K562 (cell line): ENCODE data around the gene RUSC1. TPM values are rescaled to one million over a fixed set of nuclear protein-coding genes. Genes with fewer than 3 reads are reported as not detected.

Source experiments
- CTBP1 ChIP-seq: fragments of 450-650 bp; IDR thresholded peaks from 2 replicates; pipeline ENCODE4 v1.6.1; 2016; ENCODE audit warnings: borderline replicate concordance
- ETV1 ChIP-seq: fragments of 450-650 bp; conservative IDR thresholded peaks from 2 replicates; pipeline ENCODE4 v1.6.1; 2016; ENCODE audit warnings: missing genetic modification characterization, control low read depth, low read depth, missing compliant biosample characterization
- FIP1L1 ChIP-seq: fragments of 200-400 bp; formaldehyde crosslinking; IDR thresholded peaks from 2 replicates; pipeline ENCODE4 v1.6.1; 2018; ENCODE audit warnings: mild to moderate bottlenecking, low read depth, low read length; ENCODE audit not compliant: poor library complexity, severe bottlenecking
- KAT8 ChIP-seq: fragments of 450-650 bp; IDR thresholded peaks from 2 replicates; pipeline ENCODE4 v1.6.1; 2016; ENCODE audit warnings: low read depth, mild to moderate bottlenecking
- KLF10 ChIP-seq: fragments of 250-450 bp; sonication (Bioruptor Pico); IDR thresholded peaks from 2 replicates; pipeline ENCODE4 v1.6.1; 2021; ENCODE audit warnings: matching md5 sums
- MCM3 ChIP-seq: fragments of 450-650 bp; IDR thresholded peaks from 2 replicates; pipeline ENCODE4 v1.6.1; 2016
- NUFIP1 ChIP-seq: fragments of 450-650 bp; IDR thresholded peaks from 2 replicates; pipeline ENCODE4 v1.6.1; 2018; ENCODE audit not compliant: partially characterized antibody
- SMARCB1 ChIP-seq: IDR thresholded peaks from 2 replicates; pipeline ENCODE4 v1.6.1; 2011; ENCODE audit warnings: improper control_type of control experiment, low read depth; ENCODE audit not compliant: insufficient read length
- SREBF1 ChIP-seq: fragments of 150-350 bp; IDR thresholded peaks from 2 replicates; pipeline ENCODE4 v1.6.1; 2014; ENCODE audit warnings: antibody characterized with exemption, low read depth, low read length, borderline replicate concordance
- TRIM28 ChIP-seq: fragments of 450-650 bp; IDR thresholded peaks from 2 replicates; pipeline ENCODE4 v1.6.1; 2017
- ZNF165 ChIP-seq: fragments of 250-450 bp; sonication (Bioruptor Pico); IDR thresholded peaks from 2 replicates; pipeline ENCODE4 v1.4.0; 2020; ENCODE audit warnings: borderline replicate concordance
- ZNF444 ChIP-seq: fragments of 250-450 bp; sonication (Bioruptor Pico); IDR thresholded peaks from 2 replicates; pipeline ENCODE4 v1.4.0; 2020; ENCODE audit warnings: mild to moderate bottlenecking, moderate library complexity
- ZNF589 ChIP-seq: fragments of 200-800 bp; sonication (Bioruptor generic); IDR thresholded peaks from 2 replicates; pipeline ENCODE4 v1.6.1; 2016; ENCODE audit warnings: low read depth, missing genetic modification characterization, missing compliant biosample characterization
- ZNF75A ChIP-seq: fragments of 450-650 bp; formaldehyde crosslinking; IDR thresholded peaks from 2 replicates; pipeline ENCODE4 v1.4.0; 2020; ENCODE audit warnings: mild to moderate bottlenecking
- ZNF764 ChIP-seq: fragments of 250-450 bp; sonication (Bioruptor Pico); IDR thresholded peaks from 2 replicates; pipeline ENCODE4 v1.4.0; 2020; ENCODE audit warnings: low read depth, mild to moderate bottlenecking, moderate library complexity
- polyA plus RNA-seq, 8 experiments: library from polyadenylated mRNA; depleted of rRNA in 4 of 8; stranded (reverse) in 5 of 8; unstranded in 3 of 8; fragments of >200 nt; fragmentation: Nextera tagmentation in 2 of 8; fragmentation: Illumina TruSeq in 1 of 8; extraction: Ambion mirVana in 2 of 8; extraction: Trizol in 1 of 8; gene quantifications; 2 replicates each; pipeline versions ENCODE4 v1.2.1 to v1.2.3, GENCODE V29; 2011 to 2014; ENCODE audit warnings: inconsistent platforms in 1 of 8, missing spikeins in 1 of 8
- total RNA-seq, 7 experiments: library from RNA; depleted of rRNA in 6 of 7; stranded (reverse); fragments of >200 nt in 6 of 7; fragmentation: Illumina TruSeq in 2 of 7; extraction: Trizol in 2 of 7; gene quantifications; 2 replicates each; pipeline versions ENCODE4 v1.2.1 to v1.2.3, GENCODE V29; 2011 to 2021; ENCODE audit warnings: low replicate concordance in 1 of 7
- TF ChIP-seq, protein P1 (sequence below): sonication (generic); formaldehyde crosslinking; IDR thresholded peaks from 2 replicates; pipeline ENCODE4 v1.8.0; 2022; ENCODE audit warnings: mild to moderate bottlenecking, missing genetic modification reagents
- TF ChIP-seq, protein P2 (sequence below): fragments of 450-650 bp; IDR thresholded peaks from 2 replicates; pipeline ENCODE4 v1.6.1; 2014; ENCODE audit warnings: low read depth, mild to moderate bottlenecking, moderate library complexity, borderline replicate concordance
- TF ChIP-seq, protein P3 (sequence below): fragments of 450-650 bp; formaldehyde crosslinking; IDR thresholded peaks from 2 replicates; pipeline ENCODE4 v1.4.0; 2020; ENCODE audit warnings: mild to moderate bottlenecking, mixed read lengths
- TF ChIP-seq, protein P4 (sequence below), 2 experiments: fragments of 450-650 bp in 1 of 2; sonication (generic) in 1 of 2; formaldehyde crosslinking; conservative IDR thresholded peaks; 2 replicates each; pipeline versions ENCODE4 v1.4.0 to v1.8.1; 2020 to 2022; ENCODE audit warnings: mild to moderate bottlenecking in 1 of 2, missing genetic modification reagents in 1 of 2

RUSC1 gene
- total and polyA plus RNA-seq, 9 of the 15 experiments (the other 6 are each of a cell fraction or from before 2014, with no cell fraction given), result 5.7 to 68.3 (median 33.6) TPM

DNA sequence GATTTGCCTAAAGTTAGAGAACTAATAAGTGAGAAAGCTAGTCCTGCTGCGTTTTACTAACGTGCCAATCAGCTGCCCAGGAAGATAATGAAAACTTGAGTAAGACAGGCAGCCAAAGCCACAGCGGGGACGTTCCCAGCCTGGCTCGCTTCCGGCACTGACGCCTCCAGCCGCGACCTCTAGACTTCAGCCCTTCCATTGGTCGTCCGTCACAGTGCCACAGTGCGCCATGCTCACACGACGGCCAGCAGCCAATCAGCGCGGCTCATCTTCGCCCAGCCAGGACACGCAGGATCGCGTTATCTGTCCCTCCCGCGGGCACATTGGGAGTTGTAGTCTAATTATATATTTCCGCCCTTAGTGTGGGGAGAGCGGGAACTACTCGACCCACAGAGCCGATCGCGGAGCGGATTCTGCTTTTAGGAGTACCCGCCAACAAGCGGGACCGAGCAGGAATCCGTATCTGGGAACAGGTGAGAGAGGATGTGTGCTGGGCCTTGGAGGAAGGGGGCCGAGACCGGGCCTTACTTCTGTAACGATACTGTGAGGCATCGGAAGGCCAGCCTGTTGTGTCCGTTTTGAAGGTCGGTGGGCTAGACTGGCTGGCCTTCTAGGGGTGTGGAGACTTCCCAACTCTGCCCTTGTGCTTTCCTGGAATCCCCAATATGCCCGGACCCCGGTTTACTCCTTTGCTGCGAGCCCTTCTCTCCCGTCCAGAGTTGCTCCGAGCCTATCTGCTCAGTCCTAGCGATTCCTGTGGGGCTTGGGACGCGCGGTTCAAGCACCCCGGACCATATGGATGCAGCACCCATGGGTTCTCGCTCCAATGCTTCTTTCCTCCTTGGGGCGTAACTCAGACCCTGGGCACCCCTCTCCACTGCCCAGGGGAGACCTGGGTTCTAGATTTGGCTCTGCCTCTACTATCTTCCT lies 11.9 kb upstream of the RUSC1 start, which contains the start of gene FDPS (continued):
- no peak for TF ChIP-seq ZNF165 (CRISPR knock-in tag)
- TF ChIP-seq SMARCB1, result no peak
- TF ChIP-seq ZNF75A (CRISPR knock-in tag), result no peak
- TF ChIP-seq FIP1L1, result no peak
- TF ChIP-seq, protein P1, sequence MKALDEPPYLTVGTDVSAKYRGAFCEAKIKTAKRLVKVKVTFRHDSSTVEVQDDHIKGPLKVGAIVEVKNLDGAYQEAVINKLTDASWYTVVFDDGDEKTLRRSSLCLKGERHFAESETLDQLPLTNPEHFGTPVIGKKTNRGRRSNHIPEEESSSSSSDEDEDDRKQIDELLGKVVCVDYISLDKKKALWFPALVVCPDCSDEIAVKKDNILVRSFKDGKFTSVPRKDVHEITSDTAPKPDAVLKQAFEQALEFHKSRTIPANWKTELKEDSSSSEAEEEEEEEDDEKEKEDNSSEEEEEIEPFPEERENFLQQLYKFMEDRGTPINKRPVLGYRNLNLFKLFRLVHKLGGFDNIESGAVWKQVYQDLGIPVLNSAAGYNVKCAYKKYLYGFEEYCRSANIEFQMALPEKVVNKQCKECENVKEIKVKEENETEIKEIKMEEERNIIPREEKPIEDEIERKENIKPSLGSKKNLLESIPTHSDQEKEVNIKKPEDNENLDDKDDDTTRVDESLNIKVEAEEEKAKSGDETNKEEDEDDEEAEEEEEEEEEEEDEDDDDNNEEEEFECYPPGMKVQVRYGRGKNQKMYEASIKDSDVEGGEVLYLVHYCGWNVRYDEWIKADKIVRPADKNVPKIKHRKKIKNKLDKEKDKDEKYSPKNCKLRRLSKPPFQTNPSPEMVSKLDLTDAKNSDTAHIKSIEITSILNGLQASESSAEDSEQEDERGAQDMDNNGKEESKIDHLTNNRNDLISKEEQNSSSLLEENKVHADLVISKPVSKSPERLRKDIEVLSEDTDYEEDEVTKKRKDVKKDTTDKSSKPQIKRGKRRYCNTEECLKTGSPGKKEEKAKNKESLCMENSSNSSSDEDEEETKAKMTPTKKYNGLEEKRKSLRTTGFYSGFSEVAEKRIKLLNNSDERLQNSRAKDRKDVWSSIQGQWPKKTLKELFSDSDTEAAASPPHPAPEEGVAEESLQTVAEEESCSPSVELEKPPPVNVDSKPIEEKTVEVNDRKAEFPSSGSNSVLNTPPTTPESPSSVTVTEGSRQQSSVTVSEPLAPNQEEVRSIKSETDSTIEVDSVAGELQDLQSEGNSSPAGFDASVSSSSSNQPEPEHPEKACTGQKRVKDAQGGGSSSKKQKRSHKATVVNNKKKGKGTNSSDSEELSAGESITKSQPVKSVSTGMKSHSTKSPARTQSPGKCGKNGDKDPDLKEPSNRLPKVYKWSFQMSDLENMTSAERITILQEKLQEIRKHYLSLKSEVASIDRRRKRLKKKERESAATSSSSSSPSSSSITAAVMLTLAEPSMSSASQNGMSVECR (CRISPR knock-in tag), result peak; percentile 89
- TF ChIP-seq, protein P2, sequence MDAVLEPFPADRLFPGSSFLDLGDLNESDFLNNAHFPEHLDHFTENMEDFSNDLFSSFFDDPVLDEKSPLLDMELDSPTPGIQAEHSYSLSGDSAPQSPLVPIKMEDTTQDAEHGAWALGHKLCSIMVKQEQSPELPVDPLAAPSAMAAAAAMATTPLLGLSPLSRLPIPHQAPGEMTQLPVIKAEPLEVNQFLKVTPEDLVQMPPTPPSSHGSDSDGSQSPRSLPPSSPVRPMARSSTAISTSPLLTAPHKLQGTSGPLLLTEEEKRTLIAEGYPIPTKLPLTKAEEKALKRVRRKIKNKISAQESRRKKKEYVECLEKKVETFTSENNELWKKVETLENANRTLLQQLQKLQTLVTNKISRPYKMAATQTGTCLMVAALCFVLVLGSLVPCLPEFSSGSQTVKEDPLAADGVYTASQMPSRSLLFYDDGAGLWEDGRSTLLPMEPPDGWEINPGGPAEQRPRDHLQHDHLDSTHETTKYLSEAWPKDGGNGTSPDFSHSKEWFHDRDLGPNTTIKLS, result peak; percentile 95
- TF ChIP-seq ZNF589 (CRISPR knock-in tag), result no peak; the same call in 1 of the 2 replicates
- TF ChIP-seq, protein P3, sequence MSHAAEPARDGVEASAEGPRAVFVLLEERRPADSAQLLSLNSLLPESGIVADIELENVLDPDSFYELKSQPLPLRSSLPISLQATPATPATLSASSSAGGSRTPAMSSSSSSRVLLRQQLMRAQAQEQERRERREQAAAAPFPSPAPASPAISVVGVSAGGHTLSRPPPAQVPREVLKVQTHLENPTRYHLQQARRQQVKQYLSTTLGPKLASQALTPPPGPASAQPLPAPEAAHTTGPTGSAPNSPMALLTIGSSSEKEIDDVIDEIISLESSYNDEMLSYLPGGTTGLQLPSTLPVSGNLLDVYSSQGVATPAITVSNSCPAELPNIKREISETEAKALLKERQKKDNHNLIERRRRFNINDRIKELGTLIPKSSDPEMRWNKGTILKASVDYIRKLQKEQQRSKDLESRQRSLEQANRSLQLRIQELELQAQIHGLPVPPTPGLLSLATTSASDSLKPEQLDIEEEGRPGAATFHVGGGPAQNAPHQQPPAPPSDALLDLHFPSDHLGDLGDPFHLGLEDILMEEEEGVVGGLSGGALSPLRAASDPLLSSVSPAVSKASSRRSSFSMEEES, result no peak
- TF ChIP-seq KLF10 (CRISPR knock-in tag), result no peak
- no peak for TF ChIP-seq TRIM28
- TF ChIP-seq ZNF444 (CRISPR knock-in tag), result no peak
- no peak for TF ChIP-seq ZNF764
- TF ChIP-seq NUFIP1, result no peak
- no peak for TF ChIP-seq MCM3
- TF ChIP-seq CTBP1, result no peak; the same call in 1 of the 2 replicates
- no peak for TF ChIP-seq KAT8
- TF ChIP-seq, protein P4, sequence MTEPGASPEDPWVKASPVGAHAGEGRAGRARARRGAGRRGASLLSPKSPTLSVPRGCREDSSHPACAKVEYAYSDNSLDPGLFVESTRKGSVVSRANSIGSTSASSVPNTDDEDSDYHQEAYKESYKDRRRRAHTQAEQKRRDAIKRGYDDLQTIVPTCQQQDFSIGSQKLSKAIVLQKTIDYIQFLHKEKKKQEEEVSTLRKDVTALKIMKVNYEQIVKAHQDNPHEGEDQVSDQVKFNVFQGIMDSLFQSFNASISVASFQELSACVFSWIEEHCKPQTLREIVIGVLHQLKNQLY (CRISPR knock-in tag; conservative IDR thresholded peaks at IDR 0.05), result no peak
- peak; percentile 99 for TF ChIP-seq SREBF1
- TF ChIP-seq ETV1 (tag), result peak; percentile 93
